PC-3 (cell line): ENCODE data around the gene CAPN3. TPM values are rescaled to one million over a fixed set of nuclear protein-coding genes. Genes with fewer than 3 reads are reported as not detected.

Source experiments
- ATAC-seq: fragments of 200-7000 bp; cut with Tn5 transposase; 2 replicates; pipeline ENCODE4 v1.9.1; 2020; ENCODE audit warnings: mild to moderate bottlenecking, moderate library complexity
- BruUV-seq: library from RNA; stranded (reverse); fragments of 400-500 nt; replicated peaks from 2 replicates; lab custom pipeline; 2021; lab: Mats Ljungman, UMichigan
- CTCF ChIA-PET: fragments of 300-600 bp; sonication (Branson Sonifier 250); formaldehyde crosslinking; loops from one replicate; lab custom pipeline; 2022; ENCODE audit warnings: antibody characterized with exemption; lab: Charles Lee
- POLR2A ChIA-PET: fragments of 300-600 bp; sonication (Branson Sonifier 250); formaldehyde crosslinking; loops from one replicate; lab custom pipeline; 2022; ENCODE audit warnings: antibody characterized with exemption; ENCODE audit not compliant: unreplicated experiment; lab: Charles Lee
- DNase-seq: peaks from one replicate; pipeline ENCODE4 v3.0.0-alpha.2; 2015
- H2AFZ ChIP-seq: fragments of 300-600 bp; sonication (generic); 2 replicates; pipeline ENCODE4 v1.6.0; 2016; ENCODE audit warnings: antibody characterized with exemption, low read length
- H3F3A ChIP-seq: fragments of 300-600 bp; sonication (generic); one replicate; pipeline ENCODE4 v1.6.0; 2017; ENCODE audit warnings: antibody characterized with exemption, low read length, control low read depth, mild to moderate bottlenecking; ENCODE audit not compliant: unreplicated experiment
- H3K27ac ChIP-seq: fragments of 300-600 bp; sonication (generic); 2 replicates; pipeline ENCODE4 v1.5.1; 2016; ENCODE audit warnings: mild to moderate bottlenecking, low read length
- H3K27me3 ChIP-seq: fragments of 300-600 bp; sonication (generic); 2 replicates; pipeline ENCODE4 v1.6.1; 2016; ENCODE audit warnings: low read length, mixed read lengths
- H3K36me3 ChIP-seq: fragments of 300-600 bp; sonication (generic); 2 replicates; pipeline ENCODE4 v1.6.1; 2016; ENCODE audit warnings: low read depth, mixed run types, low read length, mixed read lengths
- H3K4me1 ChIP-seq: fragments of 300-600 bp; sonication (generic); 2 replicates; pipeline ENCODE4 v1.5.1; 2016; ENCODE audit warnings: low read length; ENCODE audit not compliant: insufficient read depth
- H3K4me2 ChIP-seq: fragments of 300-600 bp; sonication (generic); 2 replicates; pipeline ENCODE4 v1.6.0; 2016; ENCODE audit warnings: low read length
- H3K4me3 ChIP-seq: fragments of 300-600 bp; sonication (generic); 2 replicates; pipeline ENCODE4 v1.5.1; 2016; ENCODE audit warnings: mild to moderate bottlenecking, low read length, mixed read lengths
- H3K79me2 ChIP-seq: fragments of 300-600 bp; sonication (generic); 2 replicates; pipeline ENCODE4 v1.6.1; 2017; ENCODE audit warnings: low read length, mixed read lengths
- H3K9ac ChIP-seq: fragments of 300-600 bp; sonication (generic); 2 replicates; pipeline ENCODE4 v1.6.0; 2016; ENCODE audit warnings: mild to moderate bottlenecking, low read length
- H3K9me2 ChIP-seq: fragments of 300-600 bp; sonication (generic); replicated peaks from 2 replicates; pipeline ENCODE4 v1.6.1; 2016; ENCODE audit warnings: mixed run types, low read length, mixed read lengths
- H3K9me3 ChIP-seq: fragments of 300-600 bp; sonication (generic); 2 replicates; pipeline ENCODE4 v1.6.1; 2016; ENCODE audit warnings: low read length, mixed read lengths
- H4K20me1 ChIP-seq: fragments of 300-600 bp; sonication (generic); 2 replicates; pipeline ENCODE4 v1.6.1; 2016; ENCODE audit warnings: low read length, mixed read lengths
- CTCF ChIP-seq: fragments of 300-600 bp; sonication (generic); conservative IDR thresholded peaks from 2 replicates; pipeline ENCODE4 v1.5.1; 2017; ENCODE audit warnings: antibody characterized with exemption, low read depth, mild to moderate bottlenecking, low read length
- EZH2 ChIP-seq: fragments of 300-600 bp; sonication (generic); IDR thresholded peaks from one replicate; pipeline ENCODE4 v1.6.1; 2017; ENCODE audit warnings: antibody characterized with exemption, mild to moderate bottlenecking, low read length; ENCODE audit not compliant: unreplicated experiment
- EZH2phosphoT487 ChIP-seq: fragments of 300-600 bp; sonication (generic); IDR thresholded peaks from 2 replicates; pipeline ENCODE4 v1.6.1; 2018; ENCODE audit warnings: mild to moderate bottlenecking, antibody characterized with exemption, low read length, borderline replicate concordance
- intact Hi-C: fragments of 100-400 bp; cut with micrococcal nuclease; formaldehyde crosslinking; loops from 2 replicates; pipeline ENCODE4 v1.9.0; 2023
- total RNA-seq: library from RNA; depleted of rRNA; stranded (reverse); fragments of >200 nt; gene quantifications from 2 replicates; pipeline ENCODE4 v1.2.3, GENCODE V29; 2014

Gene CAPN3
- total RNA-seq, 1 experiment from 2014 or later: 0.40 TPM

GRCh38 chr15:42385206-42385979, 26.1 kb downstream of the CAPN3 start:
- no peak overlapping the region for H3K9ac ChIP-seq
- intact Hi-C loops: loop anchor here (5.0 kb wide), 1 partner anchor 113 kb away; the partner anchor contains the start of genes GANC and TMEM87A
- POLR2A ChIA-PET: no interaction called here
- H3K27ac ChIP-seq: no peak overlapping the region
- H4K20me1 ChIP-seq: no peaks in the 10 kb centered on the region
- H3K4me3 ChIP-seq: no peak overlapping the region
- ATAC-seq (peak; percentile 97), DNase-seq (peak; percentile 74)
- no peaks in the 10 kb centered on the region for H3K9me2 ChIP-seq
- H3K27me3 ChIP-seq: no peaks in the 10 kb centered on the region
- H3K36me3 ChIP-seq: no peaks in the 10 kb centered on the region
- no peaks in the 10 kb centered on the region for H3F3A ChIP-seq
- peak overlapping the region; percentile 40; the same call in 1 of the 2 replicates for H2AFZ ChIP-seq
- CTCF ChIA-PET: interaction anchor here (0.5 to 1.1 kb wide), 4 partner anchors 35 to 300 kb away, joined by 3 to 5 read pairs (median 4); no protein-coding TSS in a partner anchor
- H3K4me1 ChIP-seq: no peaks in the 10 kb centered on the region
- no TSS peak for BruUV-seq
- no peak overlapping the region for H3K4me2 ChIP-seq
- no peaks in the 10 kb centered on the region for H3K79me2 ChIP-seq
- TF ChIP-seq EZH2 (no peak), CTCF (peak; percentile 89)
- no peaks in the 10 kb centered on the region for H3K9me3 ChIP-seq

GRCh38 chr15:42385980-42386700, 26.8 kb downstream of the CAPN3 start:
- ChIA-PET CTCF (interaction anchor here (0.6 to 1.1 kb wide), 2 partner anchors 34 to 301 kb away, joined by 4 to 5 read pairs; no protein-coding TSS in a partner anchor), POLR2A (no interaction called here)
- no peaks in the 10 kb centered on the region for H3F3A ChIP-seq
- DNase-seq (no peak), ATAC-seq (0 out of 2 replicates have a peak, but pooled peaks have one; percentile 25)
- no peak overlapping the region for H3K9ac ChIP-seq
- no peak overlapping the region for H3K4me3 ChIP-seq
- TF ChIP-seq CTCF: no peak
- TF ChIP-seq EZH2phosphoT487: no peak
- TF ChIP-seq EZH2: no peak
- H2AFZ ChIP-seq: peak overlapping the region; percentile 40; the same call in 1 of the 2 replicates
- intact Hi-C loops: loop anchor here (5.0 kb wide), 1 partner anchor 114 kb away; the partner anchor contains the start of genes GANC and TMEM87A
- no peaks in the 10 kb centered on the region for H4K20me1 ChIP-seq
- H3K9me2 ChIP-seq: no peaks in the 10 kb centered on the region
- H3K36me3 ChIP-seq: no peaks in the 10 kb centered on the region
- H3K9me3 ChIP-seq: no peaks in the 10 kb centered on the region
- BruUV-seq: no TSS peak
- no peak overlapping the region for H3K4me2 ChIP-seq
- no peak overlapping the region for H3K27ac ChIP-seq
- no peaks in the 10 kb centered on the region for H3K27me3 ChIP-seq
- no peaks in the 10 kb centered on the region for H3K79me2 ChIP-seq
- H3K4me1 ChIP-seq: no peaks in the 10 kb centered on the region
